Activated T-helper 1 cell treated with anti-CD3 and anti-CD28 coated beads, Interleukin-12 subunit alpha, Interleukin-12 subunit beta, Interleukin-2, Interleukin-4 antibody, amounts not matched to agents 30 ng/mL and 10 ng/mL and 1 ng/mL, durations not matched to agents 14 hours and 24 hours and 36 hours (primary cell): ENCODE results near the gene SLIT1. TPM values are rescaled to one million over a fixed set of nuclear protein-coding genes. Genes with fewer than 3 reads are reported as not detected.

Experiments
- DNase-seq: peaks from one replicate; pipeline ENCODE4 v3.0.0; 2021; ENCODE audit warnings: low spot score
- H3K27ac Mint-ChIP-seq: one replicate; pipeline ENCODE4 v1.8.0; 2021; ENCODE audit warnings: mild to moderate bottlenecking, mixed read lengths
- H3K27me3 Mint-ChIP-seq: one replicate; pipeline ENCODE4 v1.8.0; 2022; ENCODE audit warnings: mild to moderate bottlenecking, moderate library complexity, mixed read lengths; ENCODE audit not compliant: insufficient read depth
- H3K36me3 Mint-ChIP-seq: one replicate; pipeline ENCODE4 v1.8.0; 2021; ENCODE audit warnings: low read depth, mixed read lengths
- H3K4me1 Mint-ChIP-seq: one replicate; pipeline ENCODE4 v1.8.0; 2021; ENCODE audit warnings: low read depth, mixed read lengths
- H3K4me3 Mint-ChIP-seq: one replicate; pipeline ENCODE4 v1.8.0; 2021; ENCODE audit warnings: mild to moderate bottlenecking, moderate library complexity, mixed read lengths
- H3K9me3 Mint-ChIP-seq: one replicate; pipeline ENCODE4 v1.8.0; 2021; ENCODE audit warnings: mixed read lengths
- intact Hi-C: fragments of 100-400 bp; cut with micrococcal nuclease; formaldehyde crosslinking; loops from one replicate; pipeline ENCODE4 v1.15.1; 2024
- total RNA-seq: library from RNA; stranded (reverse); gene quantifications from 2 replicates; pipeline ENCODE4 v1.2.3, GENCODE V29; 2022

The SLIT1 gene
- total RNA-seq, 1 donor from 2014 or later: 0.08 TPM

GRCh38 chr10:96951954-96952353, 233.8 kb downstream of the SLIT1 start:
- no peak for DNase-seq
- H3K27me3 Mint-ChIP-seq: no peaks in the 10 kb centered on the region
- no peak overlapping the region for H3K4me3 Mint-ChIP-seq
- H3K36me3 Mint-ChIP-seq: peaks cover 33% of the 10 kb centered on the region
- no peaks in the 10 kb centered on the region for H3K9me3 Mint-ChIP-seq
- H3K27ac Mint-ChIP-seq: no peak overlapping the region
- intact Hi-C loops: no loop called here
- H3K4me1 Mint-ChIP-seq: peaks cover 8% of the 10 kb centered on the region

- DNase-seq: no peak
- H3K4me3 Mint-ChIP-seq: no peak overlapping the region
- no peak overlapping the region for H3K27ac Mint-ChIP-seq
- intact Hi-C loops: no loop called here
- peaks cover 19% of the 10 kb centered on the region for H3K36me3 Mint-ChIP-seq
- no peaks in the 10 kb centered on the region for H3K27me3 Mint-ChIP-seq
- peaks cover 15% of the 10 kb centered on the region for H3K4me1 Mint-ChIP-seq
- H3K9me3 Mint-ChIP-seq: no peaks in the 10 kb centered on the region
Measured at GRCh38 chr10:96949039-96949683, 236.6 kb downstream of the SLIT1 start.

Other genes starting within 250 kb of the SLIT1 start
- gene ARHGAP19, start 106.7 kb upstream of the SLIT1 start, total RNA-seq: 27.1 and 27.8 TPM in 2 replicates
- gene FRAT1, start 133.3 kb upstream of the SLIT1 start, total RNA-seq: 3.0 and 3.3 TPM in 2 replicates
- gene FRAT2, start 148.8 kb upstream of the SLIT1 start, total RNA-seq: 10.8 and 11.2 TPM in 2 replicates
- gene RRP12, start 215.4 kb upstream of the SLIT1 start, total RNA-seq: 99.9 and 104 TPM in 2 replicates
- 967 and 979 TPM in 2 replicates for gene PGAM1, start 240.2 kb upstream of the SLIT1 start, total RNA-seq